Ishikawa (cell line): ENCODE data around the gene MED17.

Experiments
- CEBPB ChIP-seq: IDR thresholded peaks from 2 replicates; pipeline ENCODE4 v1.6.1; 2012
- CREB1 ChIP-seq: IDR thresholded peaks from 2 replicates; pipeline ENCODE4 v1.6.1; 2012; ENCODE audit warnings: low read depth
- EP300 ChIP-seq: IDR thresholded peaks from 2 replicates; pipeline ENCODE4 v1.6.1; 2012; ENCODE audit warnings: borderline replicate concordance
- FOXM1 ChIP-seq: IDR thresholded peaks from 2 replicates; pipeline ENCODE4 v1.6.1; 2012; ENCODE audit warnings: low read depth, borderline replicate concordance
- NFIC ChIP-seq: IDR thresholded peaks from 2 replicates; pipeline ENCODE4 v1.6.1; 2012
- RAD21 ChIP-seq: IDR thresholded peaks from 2 replicates; pipeline ENCODE4 v1.6.1; 2012; ENCODE audit warnings: low read depth
- TAF1 ChIP-seq: IDR thresholded peaks from 2 replicates; pipeline ENCODE4 v1.6.1; 2012; ENCODE audit warnings: low read depth, mild to moderate bottlenecking
- TCF12 ChIP-seq: IDR thresholded peaks from 2 replicates; pipeline ENCODE4 v1.6.1; 2012; ENCODE audit warnings: low read depth
- YY1 ChIP-seq: IDR thresholded peaks from 2 replicates; pipeline ENCODE4 v1.6.1; 2012; ENCODE audit warnings: low read depth
- ZBTB7A ChIP-seq: IDR thresholded peaks from 2 replicates; pipeline ENCODE4 v1.6.1; 2012; ENCODE audit warnings: low read depth
- TF ChIP-seq, protein P1 (sequence below): IDR thresholded peaks from 2 replicates; pipeline ENCODE4 v1.6.1; 2012
- TF ChIP-seq, protein P2 (sequence below): IDR thresholded peaks from 2 replicates; pipeline ENCODE4 v1.6.1; 2012

DNA sequence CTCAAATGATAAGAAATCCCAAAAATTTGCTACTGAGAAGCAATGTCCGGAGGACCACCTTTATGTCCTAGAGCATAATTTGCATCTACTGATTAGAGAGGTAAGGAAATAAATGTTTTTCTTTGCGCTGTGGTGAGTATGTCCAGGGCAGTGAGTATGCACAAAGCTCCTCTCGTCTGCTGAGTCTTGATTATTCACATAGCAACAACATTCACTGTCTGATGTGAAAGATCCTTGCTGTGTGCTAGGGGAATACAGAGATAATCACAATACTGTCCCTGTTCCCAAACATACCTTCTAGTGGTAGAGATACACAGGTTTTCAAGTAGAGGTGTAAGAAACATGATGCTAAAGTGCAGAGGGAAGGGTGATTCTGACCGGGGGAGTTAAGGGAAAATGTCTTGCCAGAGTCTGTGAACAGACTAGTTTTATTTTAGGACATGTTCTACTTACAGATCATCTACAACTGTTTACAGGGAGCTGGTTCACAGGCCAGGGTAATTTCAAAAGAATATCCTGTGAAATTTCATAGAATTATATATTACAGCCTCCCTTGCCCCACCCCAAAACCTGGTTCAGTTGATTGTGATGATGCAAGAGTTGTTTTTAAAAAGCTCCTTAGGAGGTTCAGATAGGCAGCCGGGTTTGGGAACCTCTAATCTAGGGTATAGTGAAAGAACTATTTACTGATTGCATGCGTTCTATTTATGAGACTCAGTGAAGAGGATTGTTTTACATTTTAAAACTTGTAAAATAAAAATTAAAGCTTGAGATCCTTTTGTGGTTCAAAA lies 12.6 kb downstream of the MED17 start:
- no peak for TF ChIP-seq RAD21
- TF ChIP-seq, protein P1, sequence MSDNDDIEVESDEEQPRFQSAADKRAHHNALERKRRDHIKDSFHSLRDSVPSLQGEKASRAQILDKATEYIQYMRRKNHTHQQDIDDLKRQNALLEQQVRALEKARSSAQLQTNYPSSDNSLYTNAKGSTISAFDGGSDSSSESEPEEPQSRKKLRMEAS: no peak
- no peak for TF ChIP-seq CEBPB
- TF ChIP-seq FOXM1: no peak
- no peak for TF ChIP-seq TAF1
- TF ChIP-seq EP300: no peak
- no peak for TF ChIP-seq YY1
- no peak for TF ChIP-seq TCF12
- TF ChIP-seq NFIC: no peak
- TF ChIP-seq, protein P2, sequence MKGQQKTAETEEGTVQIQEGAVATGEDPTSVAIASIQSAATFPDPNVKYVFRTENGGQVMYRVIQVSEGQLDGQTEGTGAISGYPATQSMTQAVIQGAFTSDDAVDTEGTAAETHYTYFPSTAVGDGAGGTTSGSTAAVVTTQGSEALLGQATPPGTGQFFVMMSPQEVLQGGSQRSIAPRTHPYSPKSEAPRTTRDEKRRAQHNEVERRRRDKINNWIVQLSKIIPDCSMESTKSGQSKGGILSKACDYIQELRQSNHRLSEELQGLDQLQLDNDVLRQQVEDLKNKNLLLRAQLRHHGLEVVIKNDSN: no peak
- TF ChIP-seq ZBTB7A: no peak
- TF ChIP-seq CREB1: no peak
